ENCODE results near the gene C21orf91. TPM values are rescaled to one million over a fixed set of nuclear protein-coding genes. Genes with fewer than 3 reads are reported as not detected.

Gene C21orf91
- 1.9 to 3.2 TPM (median 2.2 TPM) in 5 replicates for total RNA-seq (2022; extraction: Qiagen RNA extraction; ENCODE audit: low read depth)

DNA sequence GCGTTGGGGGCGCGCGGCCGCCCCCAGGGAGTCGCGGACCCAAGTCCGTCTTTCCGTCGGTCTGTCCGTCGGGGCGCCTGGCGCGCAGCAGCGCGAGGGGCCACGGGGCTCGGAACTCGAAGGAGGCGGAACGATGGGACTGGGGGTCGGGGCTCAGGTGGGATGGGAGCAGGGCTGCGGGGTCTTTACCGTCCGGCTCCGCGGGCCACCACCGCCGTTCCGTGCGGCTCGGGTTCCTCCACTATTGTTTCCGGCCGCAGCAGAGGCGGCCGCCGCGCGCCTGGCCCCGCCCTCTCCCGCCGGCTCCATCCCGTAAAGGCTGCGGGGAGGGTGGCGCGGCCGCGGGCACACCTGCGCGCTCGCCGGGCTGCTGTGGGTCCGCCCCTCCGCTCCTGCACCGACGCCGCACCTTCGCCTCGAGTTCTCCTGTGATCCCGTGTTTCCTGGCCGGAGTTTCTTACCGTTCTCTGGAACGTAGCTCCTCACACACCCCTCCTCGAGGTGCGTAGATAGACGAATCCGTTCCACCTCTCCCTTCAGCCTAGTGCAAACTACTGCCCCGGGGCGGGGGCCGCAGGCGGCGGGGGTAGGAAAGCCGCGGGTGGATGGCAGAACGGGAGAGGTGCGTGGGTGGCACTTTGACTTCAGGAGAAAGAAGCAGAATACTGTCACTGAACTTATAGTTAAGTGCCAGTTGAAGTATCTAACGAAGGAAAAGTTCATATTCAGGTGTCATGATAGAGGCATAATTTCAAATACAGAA lies at the start of gene C21orf91:
C21orf91 (minus strand) TSS at position 243 of the 763 bp plus-strand sequence. CDS start 1,038 bp downstream, outside the sequence.

Other genes with a start within 250 kb of the C21orf91 start
- 22.0 to 34.6 TPM (median 31.8 TPM) in 5 replicates for gene BTG3, start 206.5 kb downstream of the C21orf91 start, total RNA-seq (2022; extraction: Qiagen RNA extraction; ENCODE audit: low read depth)

All from A549 treated with RU486 at 1 μM for 4 hours (cell line).